ENCODE data around the gene RXFP1. TPM values are rescaled to one million over a fixed set of nuclear protein-coding genes. Genes with fewer than 3 reads are reported as not detected.

RXFP1 gene
- total RNA-seq, 3 donors from 2014 or later (not counting 1 experiment from before 2014, with no cell fraction given) = not detected

DNA sequence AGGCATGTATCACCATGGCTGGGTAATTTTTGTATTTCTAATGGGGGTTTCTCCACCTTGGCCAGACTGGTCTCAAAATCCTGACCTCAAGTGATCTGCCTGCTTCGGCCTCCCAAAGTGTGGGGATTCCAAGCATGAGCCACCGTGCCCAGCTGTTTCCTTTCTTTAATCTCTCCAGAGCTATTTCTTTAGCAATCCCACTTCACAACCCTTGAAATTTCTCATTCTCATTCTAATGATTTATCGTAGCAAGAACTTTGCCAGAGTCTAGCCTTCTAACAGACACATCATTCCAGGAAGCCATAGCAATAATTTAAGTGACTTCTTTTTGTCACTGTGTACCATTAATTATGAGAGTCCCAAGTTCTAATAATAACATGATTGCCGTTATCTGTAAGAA, 68.6 kb downstream of the RXFP1 start:
- TF ChIP-seq, protein P1, sequence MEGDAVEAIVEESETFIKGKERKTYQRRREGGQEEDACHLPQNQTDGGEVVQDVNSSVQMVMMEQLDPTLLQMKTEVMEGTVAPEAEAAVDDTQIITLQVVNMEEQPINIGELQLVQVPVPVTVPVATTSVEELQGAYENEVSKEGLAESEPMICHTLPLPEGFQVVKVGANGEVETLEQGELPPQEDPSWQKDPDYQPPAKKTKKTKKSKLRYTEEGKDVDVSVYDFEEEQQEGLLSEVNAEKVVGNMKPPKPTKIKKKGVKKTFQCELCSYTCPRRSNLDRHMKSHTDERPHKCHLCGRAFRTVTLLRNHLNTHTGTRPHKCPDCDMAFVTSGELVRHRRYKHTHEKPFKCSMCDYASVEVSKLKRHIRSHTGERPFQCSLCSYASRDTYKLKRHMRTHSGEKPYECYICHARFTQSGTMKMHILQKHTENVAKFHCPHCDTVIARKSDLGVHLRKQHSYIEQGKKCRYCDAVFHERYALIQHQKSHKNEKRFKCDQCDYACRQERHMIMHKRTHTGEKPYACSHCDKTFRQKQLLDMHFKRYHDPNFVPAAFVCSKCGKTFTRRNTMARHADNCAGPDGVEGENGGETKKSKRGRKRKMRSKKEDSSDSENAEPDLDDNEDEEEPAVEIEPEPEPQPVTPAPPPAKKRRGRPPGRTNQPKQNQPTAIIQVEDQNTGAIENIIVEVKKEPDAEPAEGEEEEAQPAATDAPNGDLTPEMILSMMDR (IDR thresholded peaks at IDR 0.05) = no peak
- Histone ChIP-seq H3K36me3 (ENCODE audit: control insufficient read depth, insufficient read depth, low read length) (no peaks in the 10 kb centered on the region), H3K27me3 (ENCODE audit: control insufficient read depth, insufficient read depth, low read length) (no peaks in the 10 kb centered on the region), H3K4me1 (ENCODE audit: control insufficient read depth, insufficient read depth, low read length) (no peaks in the 10 kb centered on the region), H3K9me3 (ENCODE audit: control insufficient read depth, insufficient read depth, low read length) (no peaks in the 10 kb centered on the region), H3K4me3 (ENCODE audit: low read length) (no peak overlapping the region), H3K27ac (ENCODE audit: low read length) (no peak overlapping the region)
- Mint-ChIP-seq H3K9me3 (no peaks in the 10 kb centered on the region), H3K27ac (no peak overlapping the region), H3K4me1 (no peaks in the 10 kb centered on the region), H3K27me3 (ENCODE audit: low read depth in 2 of 2) (peaks cover 3 to 15% of the 10 kb centered on the region in 2 donors), H3K36me3 (no peaks in the 10 kb centered on the region), H3K4me3 (no peak overlapping the region)
- WGBS (ENCODE audit: insufficient coverage) = 36% methylated on average over 4 of the region's 4 CpGs
- ATAC-seq (no peak), DNase-seq (no peak)
- intact Hi-C loops (cut with micrococcal nuclease) = no loop called here

DNA sequence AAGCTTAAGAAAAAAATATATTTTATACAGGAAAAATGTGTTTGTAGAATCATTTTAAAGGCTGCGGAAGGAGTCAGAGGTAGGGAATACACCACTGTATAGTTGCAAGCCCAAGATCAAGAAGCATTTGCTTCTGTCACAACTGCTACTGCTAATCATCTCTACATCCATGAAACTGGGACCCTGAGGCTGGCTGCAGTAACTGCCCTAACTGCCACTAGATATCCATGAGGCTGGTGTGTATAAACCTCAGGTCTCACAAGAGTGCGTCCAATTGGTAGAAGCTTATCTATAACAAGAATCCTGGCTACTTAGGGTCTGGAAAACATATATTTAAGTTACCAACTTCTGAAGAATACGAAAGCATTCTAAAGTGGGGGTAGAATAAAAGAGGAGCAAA, 69.1 kb downstream of the RXFP1 start:
- Mint-ChIP-seq H3K4me3 (no peak overlapping the region), H3K27ac (no peak overlapping the region), H3K27me3 (ENCODE audit: low read depth in 2 of 2) (peaks cover 3 to 15% of the 10 kb centered on the region in 2 donors), H3K9me3 (no peaks in the 10 kb centered on the region), H3K4me1 (no peaks in the 10 kb centered on the region), H3K36me3 (no peaks in the 10 kb centered on the region)
- ATAC-seq = no peak
- intact Hi-C loops (cut with micrococcal nuclease) = no loop called here
- TF ChIP-seq, protein P1 (IDR thresholded peaks at IDR 0.05) = no peak
- Histone ChIP-seq H3K27ac (ENCODE audit: low read length) (no peak overlapping the region), H3K9me3 (ENCODE audit: control insufficient read depth, insufficient read depth, low read length) (no peaks in the 10 kb centered on the region), H3K4me1 (ENCODE audit: control insufficient read depth, insufficient read depth, low read length) (no peaks in the 10 kb centered on the region), H3K27me3 (ENCODE audit: control insufficient read depth, insufficient read depth, low read length) (no peaks in the 10 kb centered on the region), H3K4me3 (ENCODE audit: low read length) (no peak overlapping the region), H3K36me3 (ENCODE audit: control insufficient read depth, insufficient read depth, low read length) (no peaks in the 10 kb centered on the region)
- WGBS (ENCODE audit: insufficient coverage) = 57% methylated on average over 2 of the region's 3 CpGs
- no peak for DNase-seq

DNA sequence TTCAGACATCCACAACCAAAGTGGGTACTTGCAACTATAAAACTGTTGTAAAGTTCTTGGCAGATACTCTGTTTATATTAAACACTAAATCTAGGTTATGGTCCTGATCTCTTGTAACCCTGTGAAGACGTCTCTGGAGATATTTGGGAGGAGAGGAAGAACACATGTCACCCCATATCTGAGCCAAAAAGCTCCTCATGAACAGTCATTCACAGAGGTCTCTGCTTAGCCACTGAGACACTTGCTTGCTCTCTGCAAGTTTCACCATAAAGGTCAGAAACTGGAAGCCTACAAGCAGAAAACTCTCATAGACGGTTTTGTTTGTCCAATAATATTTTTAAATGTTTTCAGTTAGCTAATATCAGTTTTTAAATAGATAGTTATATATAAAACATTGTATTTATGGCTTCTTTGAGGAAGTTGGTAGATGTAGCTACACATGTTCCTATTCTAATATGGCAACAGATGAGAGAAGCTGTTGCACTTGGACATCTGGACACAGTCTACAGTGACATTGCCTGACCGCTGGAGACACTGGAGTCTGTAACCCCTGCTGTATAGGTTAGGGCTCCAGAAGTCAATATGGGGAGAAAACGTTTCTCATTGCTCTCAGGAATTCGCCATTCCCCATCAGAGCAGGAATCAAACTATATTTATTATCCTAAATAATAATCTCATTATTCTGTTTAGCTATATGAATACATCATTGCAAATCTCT, 76.4 kb downstream of the RXFP1 start:
- no peak overlapping the region for H3K27ac Mint-ChIP-seq
- Histone ChIP-seq H3K9me3 (ENCODE audit: control insufficient read depth, insufficient read depth, low read length) (no peaks in the 10 kb centered on the region), H3K27ac (ENCODE audit: low read length) (no peak overlapping the region), H3K4me3 (ENCODE audit: low read length) (no peak overlapping the region), H3K36me3 (ENCODE audit: control insufficient read depth, insufficient read depth, low read length) (no peaks in the 10 kb centered on the region), H3K27me3 (ENCODE audit: control insufficient read depth, insufficient read depth, low read length) (peaks cover 5% of the 10 kb centered on the region), H3K4me1 (ENCODE audit: control insufficient read depth, insufficient read depth, low read length) (no peaks in the 10 kb centered on the region)
- WGBS (ENCODE audit: insufficient coverage) = 100% methylated on average over 1 of the region's 5 CpGs
- no peaks in the 10 kb centered on the region for H3K36me3 Mint-ChIP-seq
- intact Hi-C loops (cut with micrococcal nuclease) = no loop called here
- no peaks in the 10 kb centered on the region for H3K9me3 Mint-ChIP-seq
- H3K4me3 Mint-ChIP-seq = no peak overlapping the region
- DNase-seq (no peak), ATAC-seq (no peak)
- H3K27me3 Mint-ChIP-seq (ENCODE audit: low read depth in 2 of 2) = peaks cover 0 to 5% of the 10 kb centered on the region in 2 donors
- TF ChIP-seq, protein P1 (IDR thresholded peaks at IDR 0.05) = no peak
- no peaks in the 10 kb centered on the region for H3K4me1 Mint-ChIP-seq

DNA sequence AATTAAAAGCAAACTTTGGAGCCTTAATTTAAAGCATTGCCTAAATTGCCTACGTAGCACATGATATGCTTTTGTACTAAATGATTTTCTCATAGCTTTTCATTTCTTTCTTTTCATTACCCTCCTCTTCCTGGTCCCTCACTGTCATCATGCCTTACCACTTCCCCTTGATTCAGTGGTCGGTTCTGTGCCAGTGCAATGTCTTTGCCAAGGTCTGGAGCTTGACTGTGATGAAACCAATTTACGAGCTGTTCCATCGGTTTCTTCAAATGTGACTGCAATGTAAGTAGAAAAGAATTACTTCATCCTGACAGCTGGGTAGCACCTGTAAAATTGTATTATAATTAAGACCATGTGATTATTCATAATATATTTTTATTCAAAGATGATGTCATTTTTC, 77.5 kb downstream of the RXFP1 start:
- no peaks in the 10 kb centered on the region for H3K9me3 Mint-ChIP-seq
- no peaks in the 10 kb centered on the region for H3K4me1 Mint-ChIP-seq
- peak in 2 of 3 donors; percentile 34 to 48 for ATAC-seq
- DNase-seq = no peak
- Histone ChIP-seq H3K4me1 (ENCODE audit: control insufficient read depth, insufficient read depth, low read length) (no peaks in the 10 kb centered on the region), H3K9me3 (ENCODE audit: control insufficient read depth, insufficient read depth, low read length) (no peaks in the 10 kb centered on the region), H3K27ac (ENCODE audit: low read length) (no peak overlapping the region), H3K27me3 (ENCODE audit: control insufficient read depth, insufficient read depth, low read length) (peaks cover 5% of the 10 kb centered on the region), H3K4me3 (ENCODE audit: low read length) (no peak overlapping the region), H3K36me3 (ENCODE audit: control insufficient read depth, insufficient read depth, low read length) (no peaks in the 10 kb centered on the region)
- TF ChIP-seq, protein P1 (IDR thresholded peaks at IDR 0.05) = no peak
- 20% methylated on average over 4 of the region's 4 CpGs for WGBS (ENCODE audit: insufficient coverage)
- no peaks in the 10 kb centered on the region for H3K36me3 Mint-ChIP-seq
- H3K27me3 Mint-ChIP-seq (ENCODE audit: low read depth in 2 of 2) = peaks cover 0 to 5% of the 10 kb centered on the region in 2 donors
- H3K27ac Mint-ChIP-seq = no peak overlapping the region
- intact Hi-C loops (cut with micrococcal nuclease) = no loop called here
- no peak overlapping the region for H3K4me3 Mint-ChIP-seq
